ENCODE measurements around the gene VGLL1.

The VGLL1 gene

GRCh38 chrX:136531951-136532350, at the start of gene VGLL1:
Gene VGLL1, plus strand, starts transcription at chrX:136532215. Its CDS starts 3,806 bp downstream, at chrX:136536021.
- DNase-seq = no peak

- DNase-seq = no peak
These were observed 44.4 kb upstream of the VGLL1 start, which contains the start of gene BRS3 for GRCh38 chrX:136487647-136488046. Gene BRS3, plus strand, starts transcription at chrX:136487947. Its CDS starts 168 bp downstream, at chrX:136488115.

GRCh38 chrX:136488706-136489105, 43.3 kb upstream of the VGLL1 start:
- no peak for DNase-seq

- no peak for DNase-seq
These were observed 40.2 kb upstream of the VGLL1 start for GRCh38 chrX:136491832-136492231.

GRCh38 chrX:136493011-136493410, 39.0 kb upstream of the VGLL1 start:
- no peak for DNase-seq

GRCh38 chrX:136495043-136495442, 37.0 kb upstream of the VGLL1 start:
- no peak for DNase-seq

GRCh38 chrX:136496186-136496763, 35.7 kb upstream of the VGLL1 start:
- no peak for DNase-seq

- DNase-seq = peak; percentile 69 to 87 (median 80)
These were observed 35.1 kb upstream of the VGLL1 start for GRCh38 chrX:136496764-136497555.

GRCh38 chrX:136497556-136498052, 34.4 kb upstream of the VGLL1 start, which contains the start of gene HTATSF1:
Gene HTATSF1, plus strand, starts transcription at chrX:136497592. Its CDS starts 93 bp downstream, at chrX:136497685.
- peak in 1 of 4 experiments; percentile 1 for DNase-seq

GRCh38 chrX:136519069-136519468, 12.9 kb upstream of the VGLL1 start:
- DNase-seq = no peak

- DNase-seq = no peak
These were observed 8.2 kb upstream of the VGLL1 start for GRCh38 chrX:136523770-136524169.

GRCh38 chrX:136525738-136526606, 6.0 kb upstream of the VGLL1 start:
- no peak for DNase-seq

GRCh38 chrX:136528645-136529315, 3.2 kb upstream of the VGLL1 start:
- no peak for DNase-seq

GRCh38 chrX:136529795-136530194, 2.2 kb upstream of the VGLL1 start:
- DNase-seq = no peak

- DNase-seq = no peak
These were observed 2.1 kb downstream of the VGLL1 start for GRCh38 chrX:136534131-136534530.

GRCh38 chrX:136538811-136539210, 6.8 kb downstream of the VGLL1 start:
- no peak for DNase-seq

GRCh38 chrX:136540226-136540625, 8.2 kb downstream of the VGLL1 start:
- DNase-seq = no peak

GRCh38 chrX:136541294-136541693, 9.3 kb downstream of the VGLL1 start:
- no peak for DNase-seq

GRCh38 chrX:136542281-136542680, 10.3 kb downstream of the VGLL1 start:
- no peak for DNase-seq

- no peak for DNase-seq
These were observed 14.4 kb downstream of the VGLL1 start for GRCh38 chrX:136546371-136546781.

- no peak for DNase-seq
These were observed 17.2 kb downstream of the VGLL1 start for GRCh38 chrX:136549226-136549625.

GRCh38 chrX:136551410-136551809, 19.4 kb downstream of the VGLL1 start:
- DNase-seq = no peak

Measured in activated CD4-positive, CD25-positive, alpha-beta regulatory T cell (primary cell).